Ascending aorta (tissue), 2 donors: ENCODE results near the gene TMEM167B. TPM values are rescaled to one million over a fixed set of nuclear protein-coding genes. Genes with fewer than 3 reads are reported as not detected.
"Not testable (repeated sequence)": the region's sequence is repeated elsewhere in the genome, so short reads cannot be mapped to it uniquely, and the experiment has no call there.

Experiments used
- DNase-seq, 2 donors: peaks; one replicate each; pipeline ENCODE4 v3.0.0-alpha.2; 2019; ENCODE audit warnings: low spot score in 2 of 2
- H3K27ac ChIP-seq, 2 donors: fragments of 200-600 bp; sonication (generic); one replicate each; pipeline ENCODE4 v1.5.1; 2016 to 2017; ENCODE audit warnings: mild to moderate bottlenecking in 1 of 2
- H3K27me3 ChIP-seq: fragments of 200-600 bp; sonication (generic); one replicate; pipeline ENCODE4 v1.5.1; 2017
- H3K36me3 ChIP-seq, 2 donors: fragments of 200-600 bp; sonication (generic); one replicate each; pipeline ENCODE4 v1.5.1; 2016
- H3K4me1 ChIP-seq, 2 donors: fragments of 200-600 bp; sonication (generic); one replicate each; pipeline ENCODE4 v1.5.1; 2016 to 2017; ENCODE audit warnings: mild to moderate bottlenecking in 1 of 2
- H3K4me3 ChIP-seq, 2 donors: fragments of 200-600 bp; sonication (generic); one replicate each; pipeline ENCODE4 v1.5.1; 2016 to 2017; ENCODE audit warnings: mild to moderate bottlenecking in 1 of 2
- H3K9me3 ChIP-seq, 2 donors: fragments of 200-600 bp; sonication (generic); one replicate each; pipeline ENCODE4 v1.5.1; 2016
- intact Hi-C: fragments of 100-400 bp; cut with DNase I; formaldehyde crosslinking; loops from one replicate; pipeline ENCODE4 v1.15.1; 2023
- total RNA-seq: library from RNA; depleted of rRNA; stranded (reverse); fragments of >200 nt; gene quantifications from one replicate; pipeline ENCODE4 v1.1.0, GENCODE V29; 2016
- TF ChIP-seq, protein P1 (sequence below), 3 experiments: fragments of 200-600 bp in 2 of 3; fragments of 450-650 bp in 1 of 3; sonication (generic) in 2 of 3; IDR thresholded peaks; one replicate each; pipeline ENCODE4 v1.5.1; 2016 to 2019; ENCODE audit warnings: antibody characterized with exemption in 3 of 3, mild to moderate bottlenecking in 1 of 3, moderate library complexity in 1 of 3

Gene TMEM167B
- total RNA-seq, 1 donor from 2014 or later: 20.5 TPM

DNA sequence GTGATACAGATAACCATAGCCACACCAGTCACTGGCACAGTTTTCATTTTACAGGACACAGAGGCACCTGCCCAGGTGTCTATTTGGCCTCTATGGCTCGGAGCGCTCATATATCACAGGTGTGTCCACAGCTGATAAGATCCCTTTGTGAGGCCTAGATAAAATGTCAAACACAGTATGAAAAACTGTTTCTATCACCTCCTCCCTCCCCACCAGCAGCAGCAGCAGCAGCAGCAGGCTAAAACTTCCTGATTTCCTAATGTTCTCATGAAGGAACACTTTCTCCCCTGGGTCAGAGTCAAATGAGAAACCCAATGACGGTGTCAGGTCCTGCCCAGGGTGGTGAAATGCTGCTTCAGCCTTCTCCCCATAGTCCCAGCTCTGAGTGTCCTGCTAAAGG lies 47.8 kb downstream of the TMEM167B start:
- Histone ChIP-seq H3K27ac (no peak overlapping the region), H3K36me3 (no peaks in the 10 kb centered on the region), H3K27me3 (no peaks in the 10 kb centered on the region), H3K9me3 (no peaks in the 10 kb centered on the region), H3K4me3 (no peak overlapping the region), H3K4me1 (no peaks in the 10 kb centered on the region)
- TF ChIP-seq, protein P1, sequence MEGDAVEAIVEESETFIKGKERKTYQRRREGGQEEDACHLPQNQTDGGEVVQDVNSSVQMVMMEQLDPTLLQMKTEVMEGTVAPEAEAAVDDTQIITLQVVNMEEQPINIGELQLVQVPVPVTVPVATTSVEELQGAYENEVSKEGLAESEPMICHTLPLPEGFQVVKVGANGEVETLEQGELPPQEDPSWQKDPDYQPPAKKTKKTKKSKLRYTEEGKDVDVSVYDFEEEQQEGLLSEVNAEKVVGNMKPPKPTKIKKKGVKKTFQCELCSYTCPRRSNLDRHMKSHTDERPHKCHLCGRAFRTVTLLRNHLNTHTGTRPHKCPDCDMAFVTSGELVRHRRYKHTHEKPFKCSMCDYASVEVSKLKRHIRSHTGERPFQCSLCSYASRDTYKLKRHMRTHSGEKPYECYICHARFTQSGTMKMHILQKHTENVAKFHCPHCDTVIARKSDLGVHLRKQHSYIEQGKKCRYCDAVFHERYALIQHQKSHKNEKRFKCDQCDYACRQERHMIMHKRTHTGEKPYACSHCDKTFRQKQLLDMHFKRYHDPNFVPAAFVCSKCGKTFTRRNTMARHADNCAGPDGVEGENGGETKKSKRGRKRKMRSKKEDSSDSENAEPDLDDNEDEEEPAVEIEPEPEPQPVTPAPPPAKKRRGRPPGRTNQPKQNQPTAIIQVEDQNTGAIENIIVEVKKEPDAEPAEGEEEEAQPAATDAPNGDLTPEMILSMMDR (IDR thresholded peaks at IDR 0.05): no peak
- intact Hi-C loops: no loop called here
- DNase-seq: no peak

DNA sequence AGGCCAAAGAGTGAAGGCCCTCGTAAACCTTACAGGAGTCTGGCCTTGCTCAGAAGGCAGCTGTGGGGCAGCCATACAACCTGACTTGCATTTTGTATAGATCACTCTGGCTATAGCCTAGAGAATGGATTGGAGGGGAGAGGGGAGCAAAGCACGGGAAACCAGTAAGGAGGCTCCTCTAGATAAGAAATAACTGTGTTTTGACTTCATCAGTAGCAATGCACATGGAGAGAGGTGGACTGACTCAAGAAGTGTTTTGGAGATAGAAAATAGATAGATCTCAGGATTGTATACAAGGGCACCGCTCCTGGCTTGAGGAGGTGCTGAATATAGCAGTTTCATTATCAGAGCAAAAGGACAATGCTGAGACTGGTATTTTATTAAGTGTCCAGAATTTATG lies 49.8 kb downstream of the TMEM167B start:
- no peak overlapping the region for H3K27ac ChIP-seq
- DNase-seq: no peak
- no peaks in the 10 kb centered on the region for H3K36me3 ChIP-seq
- intact Hi-C loops: no loop called here
- no peaks in the 10 kb centered on the region for H3K4me1 ChIP-seq
- no peak overlapping the region for H3K4me3 ChIP-seq
- no peaks in the 10 kb centered on the region for H3K27me3 ChIP-seq
- no peaks in the 10 kb centered on the region for H3K9me3 ChIP-seq
- TF ChIP-seq, protein P1 (IDR thresholded peaks at IDR 0.05): no peak

DNA sequence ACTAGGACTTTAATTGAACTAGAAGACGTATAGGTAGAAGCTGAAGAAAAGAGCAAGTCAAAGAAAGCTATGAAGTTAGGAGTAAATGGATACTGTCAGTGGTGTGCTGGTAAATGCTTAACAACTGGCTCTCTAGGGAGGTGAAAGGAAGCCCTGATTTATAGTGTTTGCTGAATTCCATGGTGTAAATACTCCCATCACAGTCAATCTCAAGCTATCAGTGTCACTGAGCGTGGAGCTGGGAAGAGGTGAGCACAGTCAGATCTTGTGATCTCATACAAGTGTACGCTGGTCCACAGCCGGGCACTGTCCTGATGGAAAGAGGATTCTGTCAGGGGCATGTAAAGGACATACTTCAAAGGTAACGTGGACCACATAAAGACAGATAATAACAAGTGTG lies 51.7 kb downstream of the TMEM167B start:
- H3K27me3 ChIP-seq: no peaks in the 10 kb centered on the region
- TF ChIP-seq, protein P1 (IDR thresholded peaks at IDR 0.05): no peak
- no peaks in the 10 kb centered on the region for H3K4me1 ChIP-seq
- no peaks in the 10 kb centered on the region for H3K36me3 ChIP-seq
- H3K4me3 ChIP-seq: no peak overlapping the region
- no peak for DNase-seq
- no peak overlapping the region for H3K27ac ChIP-seq
- no peaks in the 10 kb centered on the region for H3K9me3 ChIP-seq
- intact Hi-C loops: no loop called here

DNA sequence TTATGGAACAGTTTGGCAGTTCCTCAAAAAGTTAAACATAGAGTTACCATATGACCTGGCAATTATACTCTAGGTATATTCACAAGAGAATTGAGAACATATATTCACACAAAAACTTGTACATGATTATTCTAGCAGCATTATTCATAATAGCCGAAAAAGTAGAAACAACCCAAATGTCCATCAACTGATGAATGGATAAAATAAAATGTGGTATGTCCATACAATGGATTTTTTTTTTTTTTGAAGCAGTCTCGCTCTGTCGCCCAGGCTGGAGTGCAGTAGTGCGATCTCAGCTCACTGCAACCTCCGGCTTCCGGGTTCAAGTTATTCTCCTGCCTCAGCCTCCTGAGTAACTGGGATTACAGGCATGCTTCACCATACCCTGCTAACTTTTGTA lies 52.2 kb downstream of the TMEM167B start:
- H3K27ac ChIP-seq, H3K36me3 ChIP-seq, H3K4me3 ChIP-seq, DNase-seq, H3K27me3 ChIP-seq, H3K9me3 ChIP-seq, intact Hi-C loops, H3K4me1 ChIP-seq: not testable (repeated sequence)

Other genes with a start within 250 kb of the TMEM167B start
- not detected for gene AKNAD1, start 233.7 kb upstream of the TMEM167B start, total RNA-seq
- gene GPSM2, start 213.8 kb upstream of the TMEM167B start, total RNA-seq: 45.1 TPM
- gene CLCC1, start 127.3 kb upstream of the TMEM167B start, total RNA-seq: 18.1 TPM
- 11.8 TPM for gene WDR47, start 48.7 kb upstream of the TMEM167B start, total RNA-seq
- 9.3 TPM for gene TAF13, start 14.8 kb upstream of the TMEM167B start, total RNA-seq
- not detected for gene ELAPOR1, start 23.4 kb downstream of the TMEM167B start, total RNA-seq
- 134 TPM for gene SARS1, start 123.2 kb downstream of the TMEM167B start, total RNA-seq
- gene CELSR2, start 158.8 kb downstream of the TMEM167B start, total RNA-seq: 3.6 TPM
- gene PSRC1, start 192.4 kb downstream of the TMEM167B start, total RNA-seq: 1.3 TPM
- gene MYBPHL, start 216.2 kb downstream of the TMEM167B start, total RNA-seq: not detected